Gastrocnemius medialis (tissue), 4 donors: ENCODE results near the gene SHOC1. TPM values are rescaled to one million over a fixed set of nuclear protein-coding genes. Genes with fewer than 3 reads are reported as not detected.

Experiments used
- ATAC-seq, 2 donors: fragments of 150-250 bp; one replicate each; pipeline ENCODE4 v1.9.1; 2016
- DNase-seq, 2 donors: peaks; one replicate each; pipeline ENCODE4 v3.0.0-alpha.2; 2019
- H3K27ac ChIP-seq, 4 donors: fragments of 200-600 bp; sonication (generic); 1 replicate in 1 of 4; 2 replicates in 3 of 4; pipeline ENCODE4 v1.5.1; 2016 to 2018; ENCODE audit warnings: mild to moderate bottlenecking in 2 of 4, moderate library complexity in 1 of 4
- H3K27me3 ChIP-seq, 3 donors: fragments of 200-600 bp; sonication (generic) in 2 of 3; 1 replicate in 1 of 3; 2 replicates in 2 of 3; pipeline versions ENCODE4 v1.5.1 to v1.6.0; 2016 to 2019; ENCODE audit warnings: mild to moderate bottlenecking in 1 of 3, moderate library complexity in 1 of 3
- H3K36me3 ChIP-seq, 2 donors: fragments of 200-600 bp; sonication (generic) in 1 of 2; one replicate each; pipeline ENCODE4 v1.5.1; 2017 to 2018
- H3K4me1 ChIP-seq, 2 donors: fragments of 200-600 bp; sonication (generic) in 1 of 2; one replicate each; pipeline ENCODE4 v1.5.1; 2016 to 2017; ENCODE audit warnings: mild to moderate bottlenecking in 2 of 2
- H3K4me3 ChIP-seq, 4 donors: fragments of 200-600 bp; sonication (generic) in 3 of 4; 1 replicate in 1 of 4; 2 replicates in 3 of 4; pipeline ENCODE4 v1.5.1; 2016 to 2019; ENCODE audit warnings: mild to moderate bottlenecking in 2 of 4
- H3K9me3 ChIP-seq, 3 donors: fragments of 200-600 bp; sonication (generic) in 2 of 3; 1 replicate in 1 of 3; 2 replicates in 2 of 3; pipeline ENCODE4 v1.5.1; 2016 to 2019
- CTCF ChIP-seq, 5 experiments: fragments of 450-650 bp in 3 of 5; fragments of 200-600 bp in 2 of 5; sonication (generic) in 2 of 5; IDR thresholded peaks in 4 of 5; conservative IDR thresholded peaks in 1 of 5; 1 replicate in 4 of 5; 2 replicates in 1 of 5; pipeline ENCODE4 v1.5.1; 2016 to 2019; ENCODE audit warnings: antibody characterized with exemption in 5 of 5, mild to moderate bottlenecking in 3 of 5, moderate library complexity in 3 of 5
- POLR2A ChIP-seq, 2 donors: fragments of 450-650 bp; IDR thresholded peaks; one replicate each; pipeline ENCODE4 v1.6.1; 2017; ENCODE audit warnings: antibody characterized with exemption in 2 of 2, mild to moderate bottlenecking in 2 of 2, moderate library complexity in 2 of 2
- in situ Hi-C, 4 donors: fragments of 200-750 bp; cut with MboI; loops; one replicate each; pipeline versions ENCODE4 v1.15.0 to v1.8.0; 2017; ENCODE audit warnings: low sequenced_read_pairs in 4 of 4
- intact Hi-C: fragments of 100-400 bp; cut with DNase I; formaldehyde crosslinking; loops from one replicate; pipeline ENCODE4 v1.15.1; 2023; ENCODE audit warnings: low total_unique reads
- total RNA-seq, 4 donors: library from RNA; depleted of rRNA; stranded (reverse); fragments of >200 nt; gene quantifications; one replicate each; pipeline versions ENCODE4 v1.1.0 to v1.2.3, GENCODE V29; 2016

Gene SHOC1
- total RNA-seq, 4 donors from 2014 or later: not detected

GRCh38 chr9:111789881-111790280 is 4.9 kb downstream of the SHOC1 start:
- Histone ChIP-seq H3K27me3 (no peaks in the 10 kb centered on the region), H3K4me3 (no peak overlapping the region), H3K27ac (no peak overlapping the region), H3K9me3 (no peaks in the 10 kb centered on the region), H3K36me3 (no peaks in the 10 kb centered on the region), H3K4me1 (no peaks in the 10 kb centered on the region)
- TF ChIP-seq CTCF (IDR thresholded peaks at IDR 0.05 in 4 of 5, conservative IDR thresholded peaks at IDR 0.05 in 1 of 5) (no peak), POLR2A (IDR thresholded peaks at IDR 0.05) (no peak)
- DNase-seq (no peak), ATAC-seq (no peak)
- in situ Hi-C loops (no loop called here), intact Hi-C loops (no loop called here)

GRCh38 chr9:111783857-111784256 is 10.9 kb downstream of the SHOC1 start:
- no peak overlapping the region for H3K27ac ChIP-seq
- no peak overlapping the region for H3K4me3 ChIP-seq
- H3K4me1 ChIP-seq: no peaks in the 10 kb centered on the region

GRCh38 chr9:111783424-111783823 is 11.3 kb downstream of the SHOC1 start:
- Histone ChIP-seq H3K27me3 (no peaks in the 10 kb centered on the region), H3K9me3 (no peaks in the 10 kb centered on the region), H3K4me3 (no peak overlapping the region), H3K4me1 (no peaks in the 10 kb centered on the region), H3K36me3 (no peaks in the 10 kb centered on the region), H3K27ac (no peak overlapping the region)
- intact Hi-C loops: no loop called here
- no peak for TF ChIP-seq POLR2A (IDR thresholded peaks at IDR 0.05)
- no peak for TF ChIP-seq CTCF (IDR thresholded peaks at IDR 0.05 in 4 of 5, conservative IDR thresholded peaks at IDR 0.05 in 1 of 5)
- in situ Hi-C loops: no loop called here
- no peak for DNase-seq
- no peak for ATAC-seq

More at GRCh38 chr9:111783857-111784256, 10.9 kb downstream of the SHOC1 start:
- Histone ChIP-seq H3K36me3 (no peaks in the 10 kb centered on the region), H3K9me3 (no peaks in the 10 kb centered on the region), H3K27me3 (no peaks in the 10 kb centered on the region)
- in situ Hi-C loops: no loop called here
- intact Hi-C loops: no loop called here
- DNase-seq: no peak
- ATAC-seq: no peak
- TF ChIP-seq CTCF (IDR thresholded peaks at IDR 0.05 in 4 of 5, conservative IDR thresholded peaks at IDR 0.05 in 1 of 5) (no peak), POLR2A (IDR thresholded peaks at IDR 0.05) (no peak)

GRCh38 chr9:111766066-111766465 is 28.7 kb downstream of the SHOC1 start:
- Histone ChIP-seq H3K4me1 (no peaks in the 10 kb centered on the region), H3K4me3 (no peak overlapping the region), H3K36me3 (no peaks in the 10 kb centered on the region), H3K27me3 (no peaks in the 10 kb centered on the region), H3K27ac (no peak overlapping the region), H3K9me3 (no peaks in the 10 kb centered on the region)
- in situ Hi-C loops: loop anchor here in 3 of 4 donors (25.0 kb wide), 1 partner anchor 596 kb away; no protein-coding TSS in a partner anchor
- TF ChIP-seq POLR2A (IDR thresholded peaks at IDR 0.05): no peak
- TF ChIP-seq CTCF (IDR thresholded peaks at IDR 0.05 in 4 of 5, conservative IDR thresholded peaks at IDR 0.05 in 1 of 5): no peak
- ATAC-seq (no peak), DNase-seq (no peak)
- intact Hi-C loops: no loop called here

- no peaks in the 10 kb centered on the region for H3K36me3 ChIP-seq
- peaks cover 0 to 4% of the 10 kb centered on the region in 2 donors for H3K4me1 ChIP-seq
- no peaks in the 10 kb centered on the region for H3K27me3 ChIP-seq
- no peak overlapping the region for H3K27ac ChIP-seq
- DNase-seq (no peak), ATAC-seq (no peak)
- TF ChIP-seq POLR2A (IDR thresholded peaks at IDR 0.05) (no peak), CTCF (IDR thresholded peaks at IDR 0.05 in 4 of 5, conservative IDR thresholded peaks at IDR 0.05 in 1 of 5) (no peak)
- in situ Hi-C loops: loop anchor here (5.0 to 25.0 kb wide), 2 partner anchors 315 to 600 kb away; no protein-coding TSS in a partner anchor
- intact Hi-C loops: loop anchor here (5.0 kb wide), 1 partner anchor 600 kb away; no protein-coding TSS in a partner anchor
- no peak overlapping the region for H3K4me3 ChIP-seq
- H3K9me3 ChIP-seq: no peaks in the 10 kb centered on the region
Measured at GRCh38 chr9:111762556-111762955, 32.2 kb downstream of the SHOC1 start.
